T-helper 1 cell treated with Interleukin-12 subunit alpha and Interleukin-12 subunit beta and Interleukin-4 antibody, amounts not matched to agents 30 μg/mL and 1 μg/mL, for 36 hours (primary cell): ENCODE results near the gene ZNF148.
A peak's percentile ranks its signal among the peaks of the same experiment; 100 is the strongest.
"Not testable (repeated sequence)": the region's sequence is repeated elsewhere in the genome, so short reads cannot be mapped to it uniquely, and the experiment has no call there.

ENCODE experiments used
- H3K27ac Mint-ChIP-seq: one replicate; pipeline ENCODE4 v1.8.0; 2021; ENCODE audit warnings: mild to moderate bottlenecking, mixed read lengths
- H3K27me3 Mint-ChIP-seq: one replicate; pipeline ENCODE4 v1.8.0; 2021; ENCODE audit warnings: low read depth, mixed read lengths
- H3K36me3 Mint-ChIP-seq: one replicate; pipeline ENCODE4 v1.8.0; 2021; ENCODE audit warnings: low read depth, mixed read lengths
- H3K4me1 Mint-ChIP-seq: one replicate; pipeline ENCODE4 v1.8.0; 2021; ENCODE audit warnings: low read depth, mixed read lengths
- H3K4me3 Mint-ChIP-seq: one replicate; pipeline ENCODE4 v1.8.0; 2021; ENCODE audit warnings: mild to moderate bottlenecking, moderate library complexity, mixed read lengths
- H3K9me3 Mint-ChIP-seq: one replicate; pipeline ENCODE4 v1.8.0; 2021; ENCODE audit warnings: mixed read lengths

The ZNF148 gene, protein sequence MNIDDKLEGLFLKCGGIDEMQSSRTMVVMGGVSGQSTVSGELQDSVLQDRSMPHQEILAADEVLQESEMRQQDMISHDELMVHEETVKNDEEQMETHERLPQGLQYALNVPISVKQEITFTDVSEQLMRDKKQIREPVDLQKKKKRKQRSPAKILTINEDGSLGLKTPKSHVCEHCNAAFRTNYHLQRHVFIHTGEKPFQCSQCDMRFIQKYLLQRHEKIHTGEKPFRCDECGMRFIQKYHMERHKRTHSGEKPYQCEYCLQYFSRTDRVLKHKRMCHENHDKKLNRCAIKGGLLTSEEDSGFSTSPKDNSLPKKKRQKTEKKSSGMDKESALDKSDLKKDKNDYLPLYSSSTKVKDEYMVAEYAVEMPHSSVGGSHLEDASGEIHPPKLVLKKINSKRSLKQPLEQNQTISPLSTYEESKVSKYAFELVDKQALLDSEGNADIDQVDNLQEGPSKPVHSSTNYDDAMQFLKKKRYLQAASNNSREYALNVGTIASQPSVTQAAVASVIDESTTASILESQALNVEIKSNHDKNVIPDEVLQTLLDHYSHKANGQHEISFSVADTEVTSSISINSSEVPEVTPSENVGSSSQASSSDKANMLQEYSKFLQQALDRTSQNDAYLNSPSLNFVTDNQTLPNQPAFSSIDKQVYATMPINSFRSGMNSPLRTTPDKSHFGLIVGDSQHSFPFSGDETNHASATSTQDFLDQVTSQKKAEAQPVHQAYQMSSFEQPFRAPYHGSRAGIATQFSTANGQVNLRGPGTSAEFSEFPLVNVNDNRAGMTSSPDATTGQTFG

DNA sequence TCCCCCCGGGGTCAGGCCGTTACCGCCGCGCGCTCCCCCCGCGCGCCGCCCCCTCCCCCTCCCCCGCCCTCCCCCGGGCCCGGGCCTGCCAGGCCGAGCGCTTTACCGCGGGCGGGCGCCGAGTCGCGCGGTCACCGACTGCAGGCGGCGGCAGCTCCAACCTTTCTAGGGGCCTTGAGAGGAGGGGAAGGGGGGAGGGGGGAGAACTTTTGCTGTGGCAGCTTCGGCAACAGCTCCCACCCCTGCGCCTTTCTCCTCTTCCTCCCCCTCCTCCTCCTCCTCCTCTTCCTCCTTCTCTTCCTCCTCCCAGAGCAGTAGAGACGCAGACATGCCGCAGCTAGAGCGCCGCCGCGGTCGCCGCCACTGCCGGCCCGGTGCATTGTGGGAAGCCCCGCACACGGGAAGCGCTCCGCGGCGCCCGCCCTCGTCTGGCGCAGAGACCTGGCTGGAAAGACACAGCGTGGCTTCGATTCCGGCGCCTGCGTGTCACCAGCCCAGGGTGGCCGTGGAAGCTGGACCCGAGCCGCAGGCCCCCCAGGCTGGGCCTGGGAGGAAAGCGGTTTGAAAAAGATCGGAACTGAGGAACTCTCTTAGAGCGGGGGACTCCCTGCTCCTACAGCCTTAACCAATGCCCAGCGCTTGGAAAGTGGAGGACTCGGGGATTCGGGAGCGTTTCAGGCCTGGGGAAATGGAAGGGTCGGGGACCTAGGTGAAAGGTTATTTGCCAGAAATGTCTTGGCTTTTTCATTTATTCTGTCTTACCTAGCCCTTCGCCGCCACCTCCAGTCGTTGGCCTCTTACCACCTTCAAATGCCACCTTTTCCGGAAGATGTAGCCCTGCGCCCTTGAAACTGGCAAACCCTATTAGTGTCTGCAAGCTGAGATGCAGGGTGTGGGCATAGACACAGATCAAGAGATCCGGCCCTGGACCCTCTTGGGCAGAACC is at the start of gene ZNF148:
TSS of gene ZNF148 (minus strand) at position 330 of the 946 bp plus-strand sequence. CDS start 61,685 bp downstream, outside the sequence.
- H3K27me3 Mint-ChIP-seq, result peaks cover 4% of the 10 kb centered on the region
- H3K4me1 Mint-ChIP-seq, result peaks cover 28% of the 10 kb centered on the region
- H3K9me3 Mint-ChIP-seq, result no peaks in the 10 kb centered on the region
- H3K36me3 Mint-ChIP-seq, result peaks cover 19% of the 10 kb centered on the region
- H3K27ac Mint-ChIP-seq, result peak within 1 kb of the TSS; percentile 96
- peak within 1 kb of the TSS; percentile 98 for H3K4me3 Mint-ChIP-seq

DNA sequence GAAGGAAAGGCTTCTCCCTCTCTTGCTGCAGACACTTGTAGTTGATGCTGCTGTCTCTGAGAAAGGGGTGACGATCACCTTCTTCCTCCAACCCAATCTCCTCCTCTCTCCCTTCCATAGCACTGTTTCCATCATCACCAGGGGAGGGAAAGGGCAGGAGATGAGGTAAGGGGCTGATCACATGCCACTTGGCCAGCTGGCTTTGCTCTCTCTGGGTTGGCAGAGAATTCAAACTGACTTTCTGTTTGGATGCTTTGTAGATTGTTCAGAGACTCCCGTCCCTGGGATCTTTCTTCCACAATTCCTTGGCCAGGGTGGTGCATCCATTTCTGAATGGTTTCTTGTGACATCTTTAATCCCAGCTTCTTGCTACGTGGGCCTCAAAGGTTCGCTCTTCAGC is 43.2 kb upstream of the ZNF148 start:
- no peak overlapping the region for H3K27ac Mint-ChIP-seq
- no peaks in the 10 kb centered on the region for H3K4me1 Mint-ChIP-seq
- H3K27me3 Mint-ChIP-seq, result peaks cover 4% of the 10 kb centered on the region
- no peaks in the 10 kb centered on the region for H3K36me3 Mint-ChIP-seq
- H3K9me3 Mint-ChIP-seq, result peaks cover 9% of the 10 kb centered on the region
- no peak overlapping the region for H3K4me3 Mint-ChIP-seq

DNA sequence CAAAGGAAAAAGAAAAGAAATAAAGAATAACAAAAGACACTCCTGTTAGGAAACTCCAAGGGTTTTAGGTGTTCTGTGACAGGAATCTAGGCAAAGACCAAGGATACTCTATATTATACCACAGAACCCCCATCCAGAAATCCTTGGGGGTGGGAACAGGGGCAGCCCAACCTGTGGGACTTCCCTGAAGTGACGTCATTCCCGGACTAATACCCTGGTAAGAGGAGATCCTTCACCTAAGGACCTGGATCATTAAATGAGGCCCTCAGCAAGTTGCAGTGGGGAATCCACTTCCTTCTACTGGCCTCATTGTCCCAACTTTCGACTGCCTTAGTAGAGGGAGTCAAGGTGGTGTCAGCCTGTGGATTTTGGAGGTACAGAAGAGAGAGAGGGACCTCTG is 41.1 kb upstream of the ZNF148 start:
- Mint-ChIP-seq H3K9me3 (peaks cover 9% of the 10 kb centered on the region), H3K27ac (no peak overlapping the region), H3K4me3 (no peak overlapping the region), H3K27me3 (peaks cover 10% of the 10 kb centered on the region), H3K36me3 (no peaks in the 10 kb centered on the region), H3K4me1 (no peaks in the 10 kb centered on the region)

DNA sequence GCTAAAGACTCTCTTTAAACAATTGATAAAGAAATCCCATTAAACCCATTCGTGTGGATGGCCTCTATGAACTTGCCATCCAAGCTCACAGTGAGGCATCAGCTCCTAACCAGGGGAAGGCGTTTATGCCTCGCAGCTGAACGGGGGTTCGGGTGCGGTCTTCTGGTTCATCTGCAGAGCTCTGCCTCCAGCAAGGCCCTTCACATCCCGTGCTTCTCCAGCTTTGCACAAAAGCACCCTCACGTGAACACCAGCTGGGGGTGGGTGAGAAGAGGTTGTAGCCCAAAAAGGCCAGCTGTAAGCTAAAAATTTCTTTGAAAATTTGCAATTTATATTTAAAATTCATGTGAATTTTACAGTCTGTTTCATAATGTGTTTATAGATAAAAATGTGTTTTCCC is 39.5 kb upstream of the ZNF148 start:
- Mint-ChIP-seq H3K27ac (no peak overlapping the region), H3K27me3 (peaks cover 21% of the 10 kb centered on the region), H3K36me3 (no peaks in the 10 kb centered on the region), H3K9me3 (peaks cover 6% of the 10 kb centered on the region), H3K4me3 (no peak overlapping the region), H3K4me1 (no peaks in the 10 kb centered on the region)

DNA sequence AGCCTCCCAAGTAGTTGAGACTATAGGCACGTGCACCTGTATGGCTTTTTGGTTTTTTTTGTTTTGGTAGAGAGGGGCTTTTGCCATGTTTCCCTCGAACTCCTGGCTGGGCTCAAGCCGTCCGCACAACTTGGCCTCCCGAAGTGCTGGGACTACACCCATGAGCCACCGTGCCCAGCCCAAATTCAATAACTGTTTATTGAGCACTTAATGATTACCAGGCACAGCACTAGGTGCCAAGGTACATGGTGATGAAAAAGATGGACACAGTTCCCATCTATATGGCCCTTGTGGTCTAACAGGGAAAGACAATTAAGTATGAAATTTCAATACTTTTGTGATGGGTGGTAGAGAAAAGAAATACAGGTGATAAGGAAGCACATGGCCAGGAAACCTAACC is 35.8 kb upstream of the ZNF148 start:
- Mint-ChIP-seq H3K4me3 (no peak overlapping the region), H3K36me3 (no peaks in the 10 kb centered on the region), H3K27me3 (peaks cover 35% of the 10 kb centered on the region), H3K27ac (no peak overlapping the region), H3K4me1 (peaks cover 2% of the 10 kb centered on the region), H3K9me3 (peaks cover 4% of the 10 kb centered on the region)

DNA sequence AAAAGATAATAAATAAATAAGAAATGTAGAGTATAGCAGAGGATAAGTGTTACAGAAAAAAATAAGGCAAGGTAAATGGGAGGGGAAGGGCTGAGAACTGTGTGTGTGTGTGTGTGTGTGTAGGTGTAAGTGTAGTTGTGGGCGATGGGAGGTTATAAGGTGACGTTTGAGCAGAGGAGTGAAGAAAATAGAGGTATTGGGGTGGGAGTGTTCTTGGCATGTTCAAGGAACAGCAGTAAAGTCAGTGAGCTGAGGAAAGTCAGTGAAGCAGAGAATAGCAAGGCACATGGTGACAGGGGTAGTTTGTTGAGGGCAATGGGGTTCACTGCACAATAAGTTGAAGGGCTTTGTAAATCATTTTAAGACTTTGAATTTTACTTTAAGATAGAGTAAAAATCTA is 30.9 kb upstream of the ZNF148 start:
- no peak overlapping the region for H3K4me3 Mint-ChIP-seq
- H3K9me3 Mint-ChIP-seq, result peaks cover 14% of the 10 kb centered on the region
- H3K27me3 Mint-ChIP-seq, result peaks cover 27% of the 10 kb centered on the region
- H3K36me3 Mint-ChIP-seq, result no peaks in the 10 kb centered on the region
- H3K27ac Mint-ChIP-seq, result no peak overlapping the region
- peaks cover 2% of the 10 kb centered on the region for H3K4me1 Mint-ChIP-seq

DNA sequence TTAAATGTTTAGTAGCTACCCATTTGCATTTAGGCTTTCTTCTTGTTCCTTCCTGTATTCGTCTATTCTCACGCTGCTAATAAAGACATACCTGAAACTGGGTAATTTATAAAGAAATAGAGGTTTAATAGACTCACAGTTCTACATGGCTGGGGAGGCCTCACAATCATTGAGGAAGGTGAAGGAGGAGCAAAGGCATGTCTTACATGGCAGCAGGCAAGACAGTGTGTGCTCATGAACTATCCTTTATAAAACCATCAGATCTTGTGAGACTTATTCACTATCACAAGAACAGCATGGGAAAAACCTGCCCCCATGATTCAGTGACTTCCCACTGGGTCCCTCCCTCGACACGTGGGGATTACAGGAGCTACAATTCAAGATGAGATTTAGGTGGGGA is 30.4 kb upstream of the ZNF148 start:
- not testable (repeated sequence) for H3K4me1 Mint-ChIP-seq, H3K4me3 Mint-ChIP-seq, H3K27ac Mint-ChIP-seq, H3K36me3 Mint-ChIP-seq
- H3K27me3 Mint-ChIP-seq, result peaks cover 30% of the 10 kb centered on the region
- peaks cover 14% of the 10 kb centered on the region for H3K9me3 Mint-ChIP-seq

DNA sequence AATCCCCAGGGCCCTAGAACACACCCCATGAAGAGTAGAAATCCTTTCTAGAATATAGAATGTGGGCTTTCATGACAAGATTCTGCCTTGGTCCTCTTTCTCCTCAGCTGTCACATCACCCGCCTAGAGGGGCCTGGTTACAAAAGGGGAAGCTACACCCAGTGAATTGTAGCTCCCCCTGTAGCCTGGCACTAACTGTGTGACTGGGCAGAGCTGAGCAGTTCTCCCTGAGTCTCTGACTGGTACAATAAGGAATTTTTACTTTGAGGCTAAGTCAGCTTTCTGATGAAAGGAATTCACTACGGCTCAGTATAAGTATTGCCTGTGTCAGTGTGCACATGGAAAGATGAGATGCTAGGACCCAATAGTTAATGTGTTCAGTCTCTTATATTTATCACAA is 28.7 kb upstream of the ZNF148 start:
- Mint-ChIP-seq H3K27ac (no peak overlapping the region), H3K4me3 (no peak overlapping the region), H3K27me3 (peaks cover 31% of the 10 kb centered on the region), H3K9me3 (peaks cover 14% of the 10 kb centered on the region), H3K4me1 (peaks cover 2% of the 10 kb centered on the region), H3K36me3 (no peaks in the 10 kb centered on the region)

DNA sequence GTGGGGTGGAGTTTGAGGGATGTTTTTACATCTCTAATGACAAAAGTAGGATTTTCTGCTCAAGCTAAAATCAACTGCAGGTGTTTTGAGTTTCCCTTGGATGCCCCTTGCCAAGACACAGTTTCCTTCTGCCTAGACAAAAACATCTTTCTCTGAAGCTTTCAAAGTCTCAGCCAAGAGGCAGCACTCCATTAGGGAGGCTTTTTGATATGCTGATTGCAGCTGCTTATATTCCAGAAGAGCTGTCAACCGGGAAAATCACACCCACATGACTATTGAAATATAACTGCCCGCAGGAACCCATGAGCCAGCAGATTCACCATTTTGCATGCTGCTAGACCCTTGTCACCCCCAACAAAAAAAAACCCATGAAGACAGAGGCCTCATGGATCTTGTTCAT is 27.5 kb upstream of the ZNF148 start:
- Mint-ChIP-seq H3K27ac (no peak overlapping the region), H3K4me1 (peaks cover 2% of the 10 kb centered on the region), H3K36me3 (no peaks in the 10 kb centered on the region), H3K27me3 (peaks cover 41% of the 10 kb centered on the region), H3K9me3 (peaks cover 14% of the 10 kb centered on the region), H3K4me3 (no peak overlapping the region)

DNA sequence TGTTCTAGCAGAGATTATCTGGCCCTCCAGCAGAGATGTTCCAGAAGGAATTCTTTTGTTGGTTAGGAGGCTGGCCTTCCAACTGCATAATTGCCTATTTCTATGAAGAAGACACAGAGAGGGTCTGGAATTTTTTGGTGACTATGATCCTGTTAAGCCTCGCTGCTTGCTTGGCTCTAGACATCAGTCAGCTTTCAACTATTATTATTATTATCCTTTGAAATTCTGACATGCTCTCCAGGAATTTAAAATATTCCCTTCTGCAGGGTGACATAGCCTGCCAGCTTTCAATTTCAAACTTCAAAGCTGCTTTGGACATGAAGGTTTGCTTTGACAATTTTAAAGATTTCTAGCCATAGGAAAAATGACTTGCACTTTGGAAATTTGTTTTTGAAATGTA is 26.3 kb upstream of the ZNF148 start:
- Mint-ChIP-seq H3K9me3 (peaks cover 14% of the 10 kb centered on the region), H3K4me1 (peaks cover 2% of the 10 kb centered on the region), H3K27me3 (peaks cover 50% of the 10 kb centered on the region), H3K4me3 (no peak overlapping the region), H3K27ac (no peak overlapping the region), H3K36me3 (no peaks in the 10 kb centered on the region)

DNA sequence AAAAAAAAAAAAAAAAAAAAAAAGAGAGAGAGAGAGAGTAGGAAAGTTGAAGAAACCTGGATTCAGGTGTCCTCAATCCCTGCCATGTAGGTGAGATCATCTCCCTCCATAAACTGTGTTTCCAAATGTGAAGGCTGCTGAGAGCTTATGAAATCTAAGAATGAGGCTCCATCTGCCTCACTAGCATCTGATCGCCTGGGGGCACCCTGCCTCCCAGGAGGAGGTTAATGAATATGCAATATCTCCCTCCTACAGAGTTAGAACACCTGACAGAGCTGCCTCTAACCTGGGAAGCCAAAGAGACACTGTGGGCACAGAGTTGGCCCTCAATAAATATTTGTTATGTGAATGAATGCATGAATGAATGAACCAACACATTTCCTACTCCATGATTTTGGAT is 23.8 kb upstream of the ZNF148 start:
- no peak overlapping the region for H3K27ac Mint-ChIP-seq
- no peaks in the 10 kb centered on the region for H3K36me3 Mint-ChIP-seq
- peaks cover 60% of the 10 kb centered on the region for H3K27me3 Mint-ChIP-seq
- no peak overlapping the region for H3K4me3 Mint-ChIP-seq
- no peaks in the 10 kb centered on the region for H3K4me1 Mint-ChIP-seq
- H3K9me3 Mint-ChIP-seq, result no peaks in the 10 kb centered on the region

DNA sequence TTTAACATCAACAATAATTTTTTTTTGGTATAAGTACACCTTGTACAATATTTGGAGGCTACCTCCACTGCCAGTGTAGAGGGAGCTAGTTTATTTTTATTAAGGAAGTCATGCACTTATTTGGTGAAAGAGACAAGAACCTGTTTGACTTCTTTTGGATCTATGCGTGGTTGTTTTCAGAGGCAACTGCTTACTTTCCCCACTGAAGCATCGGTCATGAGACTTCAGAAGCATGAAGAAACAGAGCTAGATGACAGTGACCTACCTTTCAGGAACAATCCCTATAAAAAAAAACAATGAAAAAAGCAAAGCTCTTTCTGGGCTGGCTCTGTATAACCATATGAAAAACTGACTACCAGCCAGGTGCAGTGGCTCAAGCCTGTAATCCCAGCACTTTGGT is 20.0 kb upstream of the ZNF148 start:
- H3K27me3 Mint-ChIP-seq, result peaks cover 52% of the 10 kb centered on the region
- H3K27ac Mint-ChIP-seq, result no peak overlapping the region
- H3K4me3 Mint-ChIP-seq, result no peak overlapping the region
- no peaks in the 10 kb centered on the region for H3K9me3 Mint-ChIP-seq
- H3K4me1 Mint-ChIP-seq, result peaks cover 2% of the 10 kb centered on the region
- no peaks in the 10 kb centered on the region for H3K36me3 Mint-ChIP-seq

DNA sequence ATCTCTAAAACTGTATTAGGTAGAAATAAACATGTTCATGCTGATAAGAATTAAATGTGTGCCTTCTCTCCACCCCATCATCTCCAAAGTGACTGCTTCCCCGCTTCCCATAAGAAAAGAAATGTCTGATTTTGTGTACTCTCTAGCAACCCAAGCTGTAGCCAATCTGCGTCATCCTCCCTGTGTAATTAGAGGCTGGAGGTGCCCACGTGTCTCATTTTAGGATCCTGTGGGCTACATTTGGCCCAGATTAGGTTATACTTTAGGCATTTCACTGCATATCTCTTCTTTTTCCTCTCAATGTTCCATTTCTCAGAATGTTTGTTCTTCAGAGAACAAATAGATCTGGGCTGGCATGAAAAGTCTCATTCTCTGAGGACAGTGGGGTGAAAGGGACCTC is 19.3 kb upstream of the ZNF148 start:
- Mint-ChIP-seq H3K27me3 (peaks cover 45% of the 10 kb centered on the region), H3K4me1 (peaks cover 6% of the 10 kb centered on the region), H3K9me3 (no peaks in the 10 kb centered on the region)

DNA sequence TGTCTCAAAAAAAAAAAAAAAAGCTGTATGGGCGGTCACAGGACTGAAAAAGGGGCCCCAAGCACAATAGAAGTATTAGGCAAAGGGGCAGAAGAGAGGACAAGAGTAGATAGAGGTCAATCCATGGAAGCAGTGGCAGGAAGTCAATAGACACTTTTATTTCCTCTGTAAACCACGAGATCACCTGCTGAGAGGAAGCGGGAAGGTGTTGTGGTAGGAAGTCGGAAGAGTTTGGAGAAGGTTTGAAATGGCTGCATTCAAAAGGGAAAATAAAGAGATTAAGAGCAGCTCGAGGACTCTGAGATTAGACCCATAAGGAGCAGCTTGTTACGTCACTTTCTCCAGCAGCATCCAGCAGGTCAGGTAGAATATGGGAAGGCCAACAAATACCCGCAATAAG is 14.2 kb upstream of the ZNF148 start:
- H3K27ac Mint-ChIP-seq, result no peak overlapping the region

More for the DNA sequence above, 19.3 kb upstream of the ZNF148 start:
- Mint-ChIP-seq H3K27ac (no peak overlapping the region), H3K4me3 (no peak overlapping the region), H3K36me3 (no peaks in the 10 kb centered on the region)

More for the DNA sequence above, 14.2 kb upstream of the ZNF148 start:
- no peaks in the 10 kb centered on the region for H3K36me3 Mint-ChIP-seq
- peaks cover 11% of the 10 kb centered on the region for H3K4me1 Mint-ChIP-seq
- H3K27me3 Mint-ChIP-seq, result peaks cover 10% of the 10 kb centered on the region
- no peaks in the 10 kb centered on the region for H3K9me3 Mint-ChIP-seq
- H3K4me3 Mint-ChIP-seq, result no peak overlapping the region
